Upper lobe of right lung (tissue), 1 donor: ENCODE data around the gene EXOC3L1. TPM values are rescaled to one million over a fixed set of nuclear protein-coding genes. Genes with fewer than 3 reads are reported as not detected.

Experiments
- ATAC-seq: fragments of 200-7000 bp; cut with Tn5 transposase; one replicate; pipeline ENCODE4 v1.9.1; 2020; ENCODE audit warnings: mild to moderate bottlenecking, moderate library complexity
- DNase-seq: peaks from one replicate; pipeline ENCODE4 v3.0.0-alpha.2; 2020
- H3K27ac ChIP-seq: fragments of 200-600 bp; one replicate; pipeline ENCODE4 v1.8.0; 2022
- H3K27me3 ChIP-seq: fragments of 200-600 bp; one replicate; pipeline ENCODE4 v1.8.0; 2022; ENCODE audit warnings: mild to moderate bottlenecking
- H3K36me3 ChIP-seq: fragments of 200-600 bp; one replicate; pipeline ENCODE4 v1.8.0; 2022
- H3K4me1 ChIP-seq: fragments of 200-600 bp; one replicate; pipeline ENCODE4 v1.8.0; 2022
- H3K4me3 ChIP-seq: fragments of 200-600 bp; one replicate; pipeline ENCODE4 v1.8.0; 2022; ENCODE audit warnings: mild to moderate bottlenecking
- H3K9me3 ChIP-seq: fragments of 200-600 bp; one replicate; pipeline ENCODE4 v1.8.0; 2022
- CTCF ChIP-seq: fragments of 200-600 bp; IDR thresholded peaks from one replicate; pipeline ENCODE4 v1.8.0; 2022; ENCODE audit warnings: antibody characterized with exemption
- intact Hi-C: fragments of 100-400 bp; cut with DNase I; formaldehyde crosslinking; loops from one replicate; pipeline ENCODE4 v1.11.0; 2022
- total RNA-seq: library from RNA; stranded (reverse); fragmentation: NEBNext Ultra II Directional; extraction: Animal tissue kit (Norgen Biotek cat#: 25700); gene quantifications from one replicate; pipeline ENCODE4 v1.2.1, GENCODE V29; 2021
- donor health status: DM: no; HTN: yes; CAD: no; lungs with severe emphysema.

Gene EXOC3L1
- total RNA-seq, 1 donor from 2014 or later, result 17.1 TPM

GRCh38 chr16:67173323-67173722 lies 16.6 kb downstream of the EXOC3L1 start:
- peaks cover 62% of the 10 kb centered on the region for H3K4me1 ChIP-seq
- H3K27me3 ChIP-seq, result no peaks in the 10 kb centered on the region
- DNase-seq (no peak), ATAC-seq (no peak)
- H3K4me3 ChIP-seq, result peak overlapping the region; percentile 53
- H3K36me3 ChIP-seq, result no peaks in the 10 kb centered on the region
- H3K27ac ChIP-seq, result peak overlapping the region; percentile 83
- intact Hi-C loops, result no loop called here
- no peak for TF ChIP-seq CTCF
- H3K9me3 ChIP-seq, result no peaks in the 10 kb centered on the region

- intact Hi-C loops, result no loop called here
- DNase-seq (no peak), ATAC-seq (peak; percentile 4)
- Histone ChIP-seq H3K36me3 (no peaks in the 10 kb centered on the region), H3K27ac (peak overlapping the region; percentile 93), H3K4me3 (peak overlapping the region; percentile 57), H3K27me3 (no peaks in the 10 kb centered on the region), H3K9me3 (no peaks in the 10 kb centered on the region), H3K4me1 (peaks cover 52% of the 10 kb centered on the region)
- no peak for TF ChIP-seq CTCF
Measured at GRCh38 chr16:67170949-67171649, 18.8 kb downstream of the EXOC3L1 start.

- no peaks in the 10 kb centered on the region for H3K27me3 ChIP-seq
- intact Hi-C loops, result no loop called here
- H3K36me3 ChIP-seq, result no peaks in the 10 kb centered on the region
- no peak for TF ChIP-seq CTCF
- H3K27ac ChIP-seq, result peak within 1 kb of the TSS; percentile 93
- H3K4me3 ChIP-seq, result peak within 1 kb of the TSS; percentile 57
- H3K9me3 ChIP-seq, result no peaks in the 10 kb centered on the region
- H3K4me1 ChIP-seq, result peaks cover 56% of the 10 kb centered on the region
- DNase-seq (peak; percentile 94), ATAC-seq (peak; percentile 70)
Measured at GRCh38 chr16:67170168-67170948, 19.6 kb downstream of the EXOC3L1 start, which contains the start of gene NOL3. Gene NOL3, plus strand, starts transcription at chr16:67170538.

GRCh38 chr16:67169642-67170167 lies 20.2 kb downstream of the EXOC3L1 start:
- DNase-seq (no peak), ATAC-seq (no peak)
- Histone ChIP-seq H3K4me1 (peaks cover 56% of the 10 kb centered on the region), H3K27ac (peak overlapping the region; percentile 93), H3K9me3 (no peaks in the 10 kb centered on the region), H3K27me3 (peaks cover 5% of the 10 kb centered on the region), H3K36me3 (no peaks in the 10 kb centered on the region), H3K4me3 (peak overlapping the region; percentile 57)
- intact Hi-C loops, result no loop called here
- peak; percentile 62 for TF ChIP-seq CTCF

GRCh38 chr16:67169011-67169451 lies 20.9 kb downstream of the EXOC3L1 start:
- Histone ChIP-seq H3K27ac (no peak overlapping the region), H3K27me3 (peaks cover 7% of the 10 kb centered on the region), H3K4me3 (no peak overlapping the region), H3K36me3 (no peaks in the 10 kb centered on the region), H3K4me1 (peaks cover 56% of the 10 kb centered on the region), H3K9me3 (no peaks in the 10 kb centered on the region)
- TF ChIP-seq CTCF, result no peak
- intact Hi-C loops, result no loop called here
- no peak for ATAC-seq
- no peak for DNase-seq
